Brain pericyte (primary cell): ENCODE measurements around the gene DENND2C.
A peak's percentile ranks its signal among the peaks of the same experiment; 100 is the strongest.

ENCODE experiments used
- DNase-seq: peaks from one replicate; pipeline ENCODE4 v3.0.0-alpha.2; 2012; ENCODE audit warnings: low read depth, low spot score

Gene DENND2C, protein sequence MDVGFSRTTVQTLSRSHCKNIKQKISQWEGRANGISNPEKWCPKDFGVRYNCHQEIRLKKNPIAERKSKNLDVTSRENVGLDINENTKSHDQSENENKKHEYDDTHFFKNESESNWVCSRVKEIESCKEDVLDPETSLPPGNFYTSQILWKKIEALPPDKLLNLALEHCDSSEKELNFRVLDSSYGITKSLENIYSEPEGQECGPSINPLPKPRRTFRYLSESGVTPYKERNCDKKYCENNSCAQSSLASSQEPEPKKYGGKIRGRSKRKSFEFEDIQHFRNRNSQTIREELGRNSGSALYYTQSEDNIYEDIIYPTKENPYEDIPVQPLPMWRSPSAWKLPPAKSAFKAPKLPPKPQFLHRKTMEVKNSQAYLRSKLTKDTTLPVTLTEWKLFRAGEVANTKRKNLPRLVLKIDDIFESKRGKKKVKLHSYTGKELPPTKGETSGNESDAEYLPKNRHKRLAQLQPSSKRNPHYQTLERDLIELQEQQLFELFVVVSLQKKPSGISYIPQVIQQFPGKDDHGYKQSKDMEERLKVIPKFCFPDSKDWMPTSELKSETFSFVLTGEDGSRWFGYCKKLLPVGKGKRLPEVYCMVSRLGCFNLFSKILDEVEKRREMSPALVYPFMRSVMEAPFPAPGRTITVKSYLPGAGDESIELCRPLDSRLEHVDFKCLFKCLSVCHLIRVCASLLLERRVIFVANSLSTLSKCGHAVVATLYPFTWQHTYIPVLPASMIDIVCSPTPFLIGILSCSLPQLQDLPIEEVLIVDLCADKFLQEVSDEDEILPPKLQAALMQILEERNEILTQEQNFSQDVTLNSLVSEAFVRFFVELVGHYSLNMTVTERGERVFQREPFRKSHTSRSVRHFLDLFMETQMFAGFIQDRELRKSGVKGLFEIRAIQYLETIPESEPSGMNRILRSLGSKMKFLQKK

DNA sequence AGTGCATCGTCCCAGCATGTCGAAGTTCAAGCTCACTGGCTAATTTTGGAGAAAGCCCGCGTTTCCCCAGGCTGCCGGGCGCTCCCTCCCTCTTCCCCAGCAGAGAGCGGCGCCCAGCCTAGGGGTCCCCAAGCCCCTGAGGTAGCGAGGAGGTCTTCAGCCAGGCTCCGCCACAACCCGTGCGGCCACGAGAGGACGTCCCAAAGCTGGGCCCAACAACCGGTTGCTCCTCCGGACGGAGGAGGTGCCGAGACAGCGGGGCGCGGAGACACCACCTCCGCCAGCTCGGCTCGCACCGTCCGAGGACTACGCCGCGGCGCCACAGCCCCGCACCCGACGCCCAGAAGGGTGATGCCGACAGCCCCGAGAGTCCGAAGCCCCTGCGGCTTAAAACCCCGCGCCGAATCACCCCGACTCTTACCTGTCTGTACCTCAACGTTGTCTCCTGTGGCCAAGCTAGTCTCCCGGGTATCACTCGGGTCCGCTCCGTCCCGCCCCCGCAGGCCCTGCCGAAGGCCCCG is at the start of gene DENND2C:
Gene DENND2C (minus strand): TSS at position 488 of the 521 bp plus-strand sequence. CDS start 44,065 bp downstream, outside the sequence.
- no peak for DNase-seq

DNA sequence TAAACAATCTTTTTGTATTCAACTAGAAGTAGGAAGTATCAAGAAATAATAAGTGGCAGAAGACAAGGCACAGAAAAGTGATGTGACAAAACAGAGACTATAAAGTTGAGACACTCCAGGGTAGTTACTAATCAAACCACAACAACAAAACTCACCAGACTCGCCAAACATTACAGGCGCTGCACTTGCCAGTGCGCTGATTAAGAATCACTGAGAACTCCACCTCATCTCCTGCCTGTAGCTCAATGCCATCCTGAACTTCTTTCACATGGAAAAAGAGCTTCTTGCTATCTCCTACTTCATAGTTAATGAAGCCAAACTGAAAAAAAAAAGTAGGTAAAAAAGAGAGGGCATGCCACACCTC is 49.6 kb upstream of the DENND2C start:
- DNase-seq, result no peak

DNA sequence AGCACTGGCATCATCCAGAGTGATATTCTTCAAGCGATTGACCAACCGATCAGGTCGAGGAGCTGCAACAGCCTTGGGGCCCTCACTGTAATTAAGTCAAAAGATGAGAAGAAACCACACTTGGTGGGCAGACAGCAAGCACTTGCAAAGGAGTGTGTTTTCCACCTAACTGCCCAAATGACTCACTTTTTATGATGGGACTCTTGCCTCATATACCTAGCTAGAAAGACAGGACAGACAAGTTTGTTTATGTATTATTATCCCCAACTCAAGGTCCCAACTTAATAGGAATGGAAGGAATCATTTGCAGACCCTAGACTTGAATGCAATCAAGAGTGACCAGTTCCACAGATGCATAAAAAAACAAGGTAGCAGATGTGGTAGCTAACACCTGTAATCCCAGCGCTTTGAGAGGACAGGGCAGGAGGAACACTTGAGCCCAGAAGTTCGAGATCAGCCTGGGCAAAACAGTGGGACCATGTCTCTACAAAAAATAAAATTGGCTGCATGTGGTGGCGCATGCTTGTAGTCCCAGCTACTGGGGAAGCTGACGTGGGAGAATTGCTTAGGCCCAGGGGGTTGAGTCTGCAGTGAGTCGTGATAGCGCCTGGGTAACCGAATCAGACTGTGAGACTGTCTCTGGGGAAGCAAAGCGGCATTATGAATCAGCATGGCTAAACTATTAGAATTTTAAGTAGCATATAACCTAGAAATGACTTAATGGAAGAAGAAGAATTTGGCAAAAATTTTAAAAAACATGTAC is 49.0 kb upstream of the DENND2C start:
- no peak for DNase-seq

- peak; percentile 39 for DNase-seq
These were observed 46.7 kb upstream of the DENND2C start, which contains the start of gene NRAS for GRCh38 chr1:114716304-114717170. NRAS (minus strand) TSS chr1:114716771; CDS start chr1:114716160, 611 bp downstream.

GRCh38 chr1:114715952-114716303 is 46.1 kb upstream of the DENND2C start:
- no peak for DNase-seq

DNA sequence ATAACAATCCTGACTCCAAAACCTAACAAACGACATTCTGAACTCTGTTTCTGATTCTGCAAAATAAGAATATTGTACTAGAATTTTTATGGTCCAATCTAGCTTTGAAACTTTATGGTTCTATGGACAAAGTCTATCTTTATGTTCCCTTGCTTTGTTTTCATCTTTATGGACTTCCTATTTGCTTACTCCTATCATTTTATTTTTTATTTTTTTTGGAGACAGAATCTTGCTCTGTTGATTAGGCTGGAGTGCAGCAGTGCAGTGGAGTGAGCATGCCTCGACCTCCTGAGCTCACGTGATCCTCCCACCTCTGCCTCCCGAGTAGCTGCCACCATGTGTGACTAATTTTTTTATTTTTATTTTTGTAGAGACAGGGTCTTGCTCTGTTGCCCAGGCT is 43.1 kb upstream of the DENND2C start:
- DNase-seq, result no peak

DNA sequence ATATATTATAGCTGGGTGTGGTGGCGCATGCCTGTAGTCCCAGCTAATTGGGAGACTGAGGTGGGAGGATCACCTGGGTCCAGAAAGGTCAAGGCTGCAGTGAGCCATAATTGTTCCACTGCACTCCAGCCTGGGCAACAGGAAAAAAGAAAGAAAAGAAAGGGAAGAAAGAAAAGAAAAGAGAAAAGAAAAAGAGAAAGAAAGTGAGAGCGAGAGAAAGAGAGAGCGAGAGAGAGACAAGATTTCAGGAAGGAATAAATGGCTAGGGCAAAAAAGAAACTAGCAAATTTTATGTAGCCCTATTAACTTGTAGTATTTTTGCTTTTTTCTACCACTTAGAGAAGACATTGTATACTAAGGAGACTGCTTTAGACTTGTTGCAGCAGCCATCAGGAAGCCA is 40.5 kb upstream of the DENND2C start:
- DNase-seq, result no peak

DNA sequence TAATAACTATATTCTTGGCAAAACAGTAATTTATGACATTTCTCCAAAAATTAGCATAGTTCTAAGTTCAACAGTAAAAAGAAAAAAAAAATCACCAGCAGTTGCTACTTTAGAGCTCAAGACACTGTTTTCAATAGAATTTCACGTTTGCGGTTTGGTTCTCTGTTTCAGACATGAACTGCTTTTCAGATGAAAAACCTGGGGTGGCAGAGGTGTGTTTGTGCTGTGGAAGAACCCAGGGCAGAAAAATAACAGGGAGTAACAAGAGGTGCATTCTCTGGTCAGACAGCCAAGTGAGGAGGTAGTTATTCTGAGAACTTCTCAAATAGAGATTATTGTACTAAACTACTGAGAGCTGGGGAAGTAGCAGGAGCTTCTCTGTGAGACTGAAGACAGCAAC is 37.8 kb upstream of the DENND2C start:
- DNase-seq, result no peak

GRCh38 chr1:114703242-114703641 is 33.4 kb upstream of the DENND2C start:
- DNase-seq, result no peak

- no peak for DNase-seq
These were observed 32.9 kb upstream of the DENND2C start for GRCh38 chr1:114702737-114703136.

- no peak for DNase-seq
These were observed 32.1 kb upstream of the DENND2C start for GRCh38 chr1:114701931-114702330.

DNA sequence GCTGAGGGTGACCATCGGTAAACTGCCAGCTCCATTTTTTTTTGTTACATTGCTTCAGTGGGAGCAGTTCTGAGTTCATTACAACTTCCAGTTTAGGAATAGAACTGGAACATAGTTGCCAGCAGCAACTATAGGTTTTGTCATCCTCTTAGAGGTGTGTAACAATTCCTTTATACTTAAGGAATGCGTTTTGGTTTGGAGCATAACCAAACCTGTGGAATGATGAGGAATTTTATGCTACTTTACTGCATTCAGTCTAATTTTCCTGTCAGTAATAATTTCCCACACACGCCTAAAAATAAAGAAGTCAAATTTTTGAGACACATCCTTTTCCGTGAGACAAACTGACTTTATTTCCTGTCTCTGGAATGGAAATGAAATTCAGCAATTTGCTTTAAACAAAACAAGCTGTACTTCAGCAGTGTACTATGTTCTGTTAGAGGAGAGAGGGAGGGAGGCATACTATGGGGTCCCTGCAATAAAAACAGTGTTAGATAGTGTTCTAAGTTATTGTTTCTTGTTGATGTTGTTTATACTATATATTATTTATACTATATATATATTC is 30.3 kb upstream of the DENND2C start:
- DNase-seq, result no peak

- DNase-seq, result no peak
These were observed 27.0 kb upstream of the DENND2C start for GRCh38 chr1:114696810-114697209.

DNA sequence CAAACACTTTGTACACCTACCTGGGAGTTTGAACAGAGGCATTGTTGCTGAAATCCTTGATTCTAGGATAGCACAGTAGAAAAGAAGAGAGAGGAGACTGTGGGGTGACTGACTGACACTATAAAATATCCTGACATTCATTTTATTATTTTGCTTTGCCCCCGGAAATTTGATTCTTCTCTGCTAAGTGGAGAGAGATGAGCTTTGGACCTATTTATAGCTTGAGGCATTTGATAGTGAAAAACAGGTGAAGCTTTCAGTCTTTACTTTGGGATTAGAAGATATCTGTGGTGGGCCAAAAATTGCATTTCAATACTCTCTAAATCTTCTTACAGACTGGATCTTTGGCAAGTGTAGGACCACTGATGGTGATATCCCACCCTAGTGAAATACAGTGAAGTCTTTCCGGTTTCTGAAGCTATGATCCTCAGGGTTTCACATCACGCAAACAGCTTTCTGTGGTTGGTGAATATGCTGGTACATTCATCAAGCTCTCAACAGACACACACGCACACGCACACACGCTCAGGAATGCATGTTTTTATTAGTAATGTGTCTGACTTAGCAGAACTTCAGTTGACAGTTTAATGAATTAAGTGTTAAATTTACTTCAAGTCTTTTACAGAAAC is 25.7 kb upstream of the DENND2C start, which contains the start of gene AMPD1:
Gene AMPD1 (minus strand): TSS at position 117 of the 629 bp plus-strand sequence. CDS start 75 bp downstream, at position 42.
- DNase-seq, result no peak

DNA sequence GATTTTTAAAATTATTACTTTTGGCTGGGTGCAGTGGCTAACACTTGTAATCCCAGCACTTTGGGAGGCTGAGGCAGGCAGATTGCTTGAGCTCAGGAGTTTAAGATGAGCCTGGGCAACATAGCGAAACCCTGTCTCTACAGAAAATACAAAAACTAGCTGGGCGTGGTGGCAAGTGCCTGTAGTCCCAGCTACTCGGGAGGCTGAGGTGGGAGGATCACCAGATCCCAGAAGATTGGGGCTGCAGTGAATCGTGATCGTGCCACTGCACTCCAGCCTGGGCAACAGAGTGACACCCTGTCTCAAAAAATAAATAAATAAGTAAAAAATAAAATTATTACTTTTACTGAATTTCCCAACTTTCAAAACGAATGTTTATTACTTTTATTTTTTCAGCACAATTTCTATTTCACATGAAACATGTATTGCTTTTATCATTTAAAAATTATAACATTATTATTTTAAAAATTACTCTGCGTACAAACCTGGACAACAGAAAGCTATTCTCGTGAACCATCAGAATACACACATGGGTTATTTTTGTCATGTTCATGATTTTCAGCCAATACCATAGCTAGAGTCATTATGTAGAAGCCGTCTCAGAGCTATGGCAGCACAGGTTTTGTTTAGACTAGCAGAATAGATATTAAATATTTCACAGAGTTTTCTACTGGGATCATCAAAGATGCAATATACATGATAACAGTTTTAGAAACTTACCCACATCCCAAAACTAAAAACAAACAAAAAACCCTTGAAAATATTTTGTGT is 24.9 kb upstream of the DENND2C start:
- DNase-seq, result no peak

DNA sequence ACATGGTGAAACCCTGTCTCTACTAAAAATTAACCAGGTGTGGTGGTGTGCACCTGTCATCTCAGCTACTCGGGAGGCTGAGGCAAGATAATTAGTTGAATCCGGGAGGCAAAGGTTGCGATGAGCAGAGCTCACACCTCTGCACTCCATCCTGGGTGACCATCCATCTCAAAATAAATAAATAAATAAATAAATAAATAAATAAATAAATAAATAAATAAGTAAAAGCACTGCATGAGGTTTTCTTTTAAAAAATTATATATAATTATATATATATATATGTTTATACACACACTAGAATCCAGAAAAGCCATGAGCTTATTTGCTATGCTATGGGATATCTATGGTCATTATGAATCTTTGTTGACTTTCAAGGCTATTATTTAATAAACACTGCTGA is 23.1 kb upstream of the DENND2C start:
- no peak for DNase-seq

GRCh38 chr1:114691061-114691460 is 21.2 kb upstream of the DENND2C start:
- no peak for DNase-seq

DNA sequence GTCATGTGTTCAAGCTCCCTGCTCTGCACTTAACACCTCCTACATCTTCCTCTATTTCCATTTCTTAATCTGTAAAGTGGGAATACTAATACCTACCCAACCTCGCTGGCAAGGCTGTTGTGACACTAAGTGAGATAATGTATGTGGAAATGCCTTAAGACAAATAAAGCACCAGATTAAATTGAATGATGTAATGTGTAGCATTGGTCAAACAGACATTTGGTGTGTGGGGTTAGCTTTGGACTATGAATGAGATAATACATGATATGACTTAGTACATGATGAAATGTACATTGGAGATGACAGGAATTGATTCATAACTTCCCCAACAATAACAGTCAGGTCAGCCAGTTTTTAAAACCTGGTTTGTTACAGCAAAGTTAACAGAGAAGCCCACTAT is 20.3 kb upstream of the DENND2C start:
- DNase-seq, result no peak

- DNase-seq, result no peak
These were observed 18.7 kb upstream of the DENND2C start for GRCh38 chr1:114688526-114688925.
